K562 (cell line): ENCODE data around the gene RPS27. TPM values are rescaled to one million over a fixed set of nuclear protein-coding genes. Genes with fewer than 3 reads are reported as not detected.
A peak's percentile ranks its signal among the peaks of the same experiment; 100 is the strongest.

Experiments
- ATAC-seq: fragments of 200-7000 bp; cut with Tn5 transposase; 3 replicates; pipeline ENCODE4 v1.9.1; 2020; ENCODE audit warnings: moderate library complexity
- BruUV-seq: library from RNA; stranded (reverse); fragments of 400-500 nt; replicated peaks from 2 replicates; lab custom pipeline; 2021; lab: Mats Ljungman, UMichigan
- CTCF ChIA-PET: fragments of 300-600 bp; formaldehyde crosslinking; extraction: SDS; loops from one replicate; lab custom pipeline; 2021; ENCODE audit warnings: low intra/inter-chr PET ratio; lab: Yijun Ruan, JAX
- POLR2A ChIA-PET: fragments of 300-600, 350-650 bp; sonication (Branson Sonifier 250); formaldehyde crosslinking; extraction: SDS; loops from one replicate; lab custom pipeline; 2021; ENCODE audit warnings: antibody characterized with exemption, inconsistent platforms; lab: Yijun Ruan, JAX
- DNase-seq, 4 experiments: peaks; one replicate each; pipeline versions ENCODE4 v3.0.0 to v3.0.0-alpha.2; 2011 to 2018; ENCODE audit warnings: low spot score in 3 of 4, mixed read lengths in 3 of 4; ENCODE audit errors: extremely low read depth in 1 of 4
- FAIRE-seq: peaks from 2 replicates; lab custom pipeline; 2011; peaks lifted over from hg19 to GRCh38; lab: Jason Lieb, UNC
- H2AFZ ChIP-seq: 2 replicates; pipeline ENCODE4 v1.6.0; 2011; ENCODE audit warnings: low read depth, low read length, control low read depth, inconsistent platforms
- H3K27ac ChIP-seq: fragments of 200-600 bp; 3 replicates; pipeline ENCODE4 v1.8.0; 2011; ENCODE audit warnings: low read depth, mild to moderate bottlenecking, control low read depth, inconsistent platforms, low read length, moderate library complexity, mixed read lengths; ENCODE audit errors: extremely low read depth
- H3K27me3 ChIP-seq, 2 experiments: fragments of 300-600 bp in 1 of 2; 2 replicates in 1 of 2; 3 replicates in 1 of 2; pipeline versions ENCODE4 v1.6.0 to v1.8.0; 2011; ENCODE audit warnings: inconsistent platforms in 2 of 2, low read length in 2 of 2, mild to moderate bottlenecking in 1 of 2, mixed read lengths in 1 of 2, moderate library complexity in 1 of 2; ENCODE audit not compliant: control insufficient read depth in 2 of 2, insufficient read depth in 2 of 2
- H3K36me3 ChIP-seq: fragments of 300-600 bp; 3 replicates; pipeline ENCODE4 v1.8.0; 2011; ENCODE audit warnings: mild to moderate bottlenecking, low read length, inconsistent platforms; ENCODE audit not compliant: control insufficient read depth, insufficient read depth
- H3K4me1 ChIP-seq, 2 experiments: fragments of 200-600 bp in 1 of 2; replicated peaks in 1 of 2; 2 replicates in 1 of 2; 3 replicates in 1 of 2; pipeline versions ENCODE4 v1.5.1 to v1.8.0; 2011; ENCODE audit warnings: inconsistent platforms in 2 of 2, low read length in 2 of 2, mild to moderate bottlenecking in 1 of 2, mixed read lengths in 1 of 2, moderate library complexity in 1 of 2; ENCODE audit not compliant: control insufficient read depth in 2 of 2, insufficient read depth in 2 of 2
- H3K4me2 ChIP-seq: 2 replicates; pipeline ENCODE4 v1.6.1; 2011; ENCODE audit warnings: low read length, control low read depth, inconsistent platforms, mixed read lengths; ENCODE audit not compliant: insufficient read depth
- H3K4me3 ChIP-seq: fragments of 200-600 bp; sonication (generic), shearing (Covaris generic); 2 replicates; pipeline ENCODE4 v1.5.1; 2016; ENCODE audit warnings: control low read depth, inconsistent platforms
- H3K79me2 ChIP-seq: fragments of 200-600 bp; 3 replicates; pipeline ENCODE4 v1.8.0; 2011; ENCODE audit warnings: low read length, inconsistent platforms; ENCODE audit not compliant: control insufficient read depth, insufficient read depth
- H3K9ac ChIP-seq, 2 experiments: 2 replicates each; pipeline versions ENCODE4 v1.6.0 to v1.6.1; 2011; ENCODE audit warnings: low read depth in 2 of 2, low read length in 2 of 2, control low read depth in 1 of 2, inconsistent platforms in 1 of 2, mild to moderate bottlenecking in 1 of 2, mixed read lengths in 1 of 2; ENCODE audit not compliant: insufficient read depth in 1 of 2
- H3K9me1 ChIP-seq: one replicate; pipeline ENCODE4 v1.6.0; 2011; ENCODE audit warnings: inconsistent platforms, mild to moderate bottlenecking, low read length, moderate library complexity; ENCODE audit not compliant: control insufficient read depth, insufficient read depth
- H3K9me3 ChIP-seq: replicated peaks from 2 replicates; pipeline ENCODE4 v1.5.1; 2011; ENCODE audit warnings: low read depth, low read length, inconsistent platforms; ENCODE audit not compliant: control insufficient read depth, insufficient read depth
- H4K20me1 ChIP-seq: replicated peaks from 2 replicates; pipeline ENCODE4 v1.6.1; 2011; ENCODE audit warnings: low read length, inconsistent platforms, mixed read lengths; ENCODE audit not compliant: control insufficient read depth, insufficient read depth
- BCOR ChIP-seq: fragments of 450-650 bp; IDR thresholded peaks from 2 replicates; pipeline ENCODE4 v1.6.1; 2016
- CGGBP1 ChIP-seq: fragments of 250-450 bp; sonication (Bioruptor Pico); IDR thresholded peaks from 2 replicates; pipeline ENCODE4 v1.9.0; 2021; ENCODE audit warnings: mild to moderate bottlenecking
- DLX4 ChIP-seq: fragments of 250-450 bp; sonication (Bioruptor Pico); IDR thresholded peaks from 2 replicates; pipeline ENCODE4 v1.6.1; 2021; ENCODE audit warnings: mild to moderate bottlenecking
- E2F8 ChIP-seq: fragments of 450-650 bp; IDR thresholded peaks from 2 replicates; pipeline ENCODE4 v1.7.1; 2018; ENCODE audit warnings: mild to moderate bottlenecking, low read depth; ENCODE audit not compliant: partially characterized antibody
- ETS1 ChIP-seq: conservative IDR thresholded peaks from 2 replicates; pipeline ENCODE4 v1.6.1; 2011; ENCODE audit warnings: low read depth, mild to moderate bottlenecking, low read length; ENCODE audit not compliant: control insufficient read depth
- GABPA ChIP-seq: fragments of 200-800 bp; sonication (Bioruptor generic); conservative IDR thresholded peaks from 2 replicates; pipeline ENCODE4 v1.6.1; 2016; ENCODE audit warnings: low read depth, missing genetic modification characterization, missing compliant biosample characterization
- KLF10 ChIP-seq: fragments of 250-450 bp; sonication (Bioruptor Pico); IDR thresholded peaks from 2 replicates; pipeline ENCODE4 v1.6.1; 2021; ENCODE audit warnings: matching md5 sums
- NFATC3 ChIP-seq: fragments of 450-650 bp; IDR thresholded peaks from 2 replicates; pipeline ENCODE4 v1.6.1; 2017; ENCODE audit warnings: mild to moderate bottlenecking
- POLR2G ChIP-seq: fragments of 200-400 bp; formaldehyde crosslinking; IDR thresholded peaks from 2 replicates; pipeline ENCODE4 v1.6.1; 2017; ENCODE audit warnings: low read depth, mild to moderate bottlenecking, antibody characterized with exemption, low read length, moderate library complexity
- RFX1 ChIP-seq: fragments of 450-650 bp; IDR thresholded peaks from 2 replicates; pipeline ENCODE4 v1.6.1; 2016; ENCODE audit warnings: mild to moderate bottlenecking, moderate library complexity
- ZBTB7A ChIP-seq: IDR thresholded peaks from 2 replicates; pipeline ENCODE4 v1.6.1; 2011; ENCODE audit warnings: low read depth, mild to moderate bottlenecking, low read length, moderate library complexity, borderline replicate concordance; ENCODE audit not compliant: control insufficient read depth
- ZFX ChIP-seq: sonication (generic); formaldehyde crosslinking; IDR thresholded peaks from 2 replicates; pipeline ENCODE4 v1.8.0; 2022; ENCODE audit warnings: mild to moderate bottlenecking, missing genetic modification reagents, moderate library complexity
- ZNF347 ChIP-seq: fragments of 450-650 bp; formaldehyde crosslinking; IDR thresholded peaks from 2 replicates; pipeline ENCODE4 v1.4.0; 2020; ENCODE audit warnings: low read depth, mild to moderate bottlenecking, moderate library complexity
- ZNF764 ChIP-seq: fragments of 250-450 bp; sonication (Bioruptor Pico); IDR thresholded peaks from 2 replicates; pipeline ENCODE4 v1.4.0; 2020; ENCODE audit warnings: low read depth, mild to moderate bottlenecking, moderate library complexity
- ZNF766 ChIP-seq: fragments of 200-800 bp; sonication (Bioruptor generic); conservative IDR thresholded peaks from 2 replicates; pipeline ENCODE4 v1.6.1; 2016; ENCODE audit warnings: missing genetic modification characterization, missing compliant biosample characterization
- ZNF780A ChIP-seq: fragments of 250-450 bp; sonication (Bioruptor Pico); IDR thresholded peaks from 2 replicates; pipeline ENCODE4 v1.5.0; 2021; ENCODE audit warnings: mild to moderate bottlenecking
- WGBS: fragments of 100-300 bp; shearing (Covaris generic); methylation state at CpG from one replicate; pipeline ENCODE4 v1.1.6; 2016; ENCODE audit warnings: low coverage, mixed read lengths; ENCODE audit not compliant: insufficient coverage; ENCODE audit errors: missing lambda C conversion rate; 5-methylcytosine and 5-hydroxymethylcytosine counted together
- in situ Hi-C: fragments of 300-500 bp; cut with MboI; formaldehyde crosslinking; loops from 4 replicates; pipeline ENCODE4 v1.15.0; 2018; ENCODE audit warnings: inconsistent platforms, mixed read lengths
- intact Hi-C: fragments of 100-400 bp; cut with micrococcal nuclease; formaldehyde crosslinking; loops from 2 replicates; pipeline ENCODE4 v1.14.2; 2022
- polyA plus RNA-seq, 8 experiments: library from polyadenylated mRNA; depleted of rRNA in 4 of 8; stranded (reverse) in 5 of 8; unstranded in 3 of 8; fragments of >200 nt; fragmentation: Nextera tagmentation in 2 of 8; fragmentation: Illumina TruSeq in 1 of 8; extraction: Ambion mirVana in 2 of 8; extraction: Trizol in 1 of 8; gene quantifications; 2 replicates each; pipeline versions ENCODE4 v1.2.1 to v1.2.3, GENCODE V29; 2011 to 2014; ENCODE audit warnings: inconsistent platforms in 1 of 8, missing spikeins in 1 of 8
- total RNA-seq, 7 experiments: library from RNA; depleted of rRNA in 6 of 7; stranded (reverse); fragments of >200 nt in 6 of 7; fragmentation: Illumina TruSeq in 2 of 7; extraction: Trizol in 2 of 7; gene quantifications; 2 replicates each; pipeline versions ENCODE4 v1.2.1 to v1.2.3, GENCODE V29; 2011 to 2021; ENCODE audit warnings: low replicate concordance in 1 of 7

RPS27 gene
- total and polyA plus RNA-seq, 9 of the 15 experiments (the other 6 are each of a cell fraction or from before 2014, with no cell fraction given) = 2,091 to 9,377 (median 6,706) TPM

- ATAC-seq (peak; percentile 76), FAIRE-seq (no peak), DNase-seq (peak; percentile 77 to 89 (median 88))
- H3K4me2 ChIP-seq = peak within 1 kb of the TSS; percentile 94
- H3K36me3 ChIP-seq = peaks cover 23% of the 10 kb centered on the region
- H3K27ac ChIP-seq = peak within 1 kb of the TSS; percentile 75
- WGBS = 0% methylated on average over 13 of the region's 32 CpGs
- in situ Hi-C loops (loop anchor here (5.0 to 10.0 kb wide), 3 partner anchors 189 to 481 kb away; partner anchors contain the start of gene NPR1), intact Hi-C loops (loop anchor here (1.0 to 10.0 kb wide), 7 partner anchors 39 to 631 kb away; partner anchors contain the start of genes DENND4B, ILF2 and S100A9)
- ChIA-PET POLR2A (interaction anchor here (0.6 to 2.8 kb wide), 13 partner anchors 9 to 336 kb away, joined by 3 to 16 read pairs (median 5); partner anchors contain the start of genes CREB3L4, DENND4B, JTB and UBAP2L), CTCF (interaction anchor here (0.6 to 1.8 kb wide), 7 partner anchors 41 to 631 kb away, joined by 3 to 19 read pairs (median 6); no protein-coding TSS in a partner anchor)
- H3K27me3 ChIP-seq = no peaks in the 10 kb centered on the region
- H4K20me1 ChIP-seq = no peaks in the 10 kb centered on the region
- peak within 1 kb of the TSS; percentile 89 to 93 for H3K9ac ChIP-seq
- peaks cover 22% of the 10 kb centered on the region for H3K79me2 ChIP-seq
- peak within 1 kb of the TSS; percentile 89 for H2AFZ ChIP-seq
- H3K9me3 ChIP-seq = no peaks in the 10 kb centered on the region
- peak within 1 kb of the TSS; percentile 55 for H3K4me3 ChIP-seq
- BruUV-seq = no TSS peak
- H3K4me1 ChIP-seq = peaks cover 5 to 14% of the 10 kb centered on the region in 2 experiments; a peak in 4 of 5 replicates
- H3K9me1 ChIP-seq = no peaks in the 10 kb centered on the region
- TF ChIP-seq BCOR = no peak
- TF ChIP-seq NFATC3 = peak; percentile 46; the same call in 1 of the 2 replicates
- 0 out of 2 replicates have a peak, but pooled peaks have one; percentile 66 for TF ChIP-seq ZNF780A
- no peak for TF ChIP-seq CGGBP1 (CRISPR knock-in tag)
- peak; percentile 49 for TF ChIP-seq E2F8
- 0 out of 2 replicates have a peak, but pooled peaks have one; percentile 3 for TF ChIP-seq ZNF766
- TF ChIP-seq DLX4 (CRISPR knock-in tag) = no peak
- no peak for TF ChIP-seq ZNF764 (CRISPR knock-in tag)
- TF ChIP-seq ZNF347 = no peak
- TF ChIP-seq KLF10 (CRISPR knock-in tag) = no peak
- TF ChIP-seq ETS1 = 0 out of 2 replicates have a peak, but pooled peaks have one; percentile 26
- TF ChIP-seq ZFX (CRISPR knock-in tag) = peak; percentile 47
- TF ChIP-seq POLR2G = peak; percentile 43; the same call in 1 of the 2 replicates
- TF ChIP-seq GABPA = 0 out of 2 replicates have a peak, but pooled peaks have one; percentile 21
- peak; percentile 43; the same call in 1 of the 2 replicates for TF ChIP-seq ZBTB7A
- no peak for TF ChIP-seq RFX1
Observed at GRCh38 chr1:153985941-153986761, 4.4 kb upstream of the RPS27 start, which contains the start of gene RAB13. Gene RAB13, minus strand, starts transcription at chr1:153986339. Its CDS starts 103 bp downstream, at chr1:153986236.
